Left ventricle myocardium inferior (tissue), 1 donor: Measurements from ENCODE around the gene GPR156. TPM values are rescaled to one million over a fixed set of nuclear protein-coding genes. Genes with fewer than 3 reads are reported as not detected.
A peak's percentile ranks its signal among the peaks of the same experiment; 100 is the strongest.

ENCODE experiments used
- DNase-seq: peaks from one replicate; pipeline ENCODE4 v3.0.0-alpha.2; 2020
- H3K27ac ChIP-seq: fragments of 200-600 bp; replicated peaks from 2 replicates; pipeline ENCODE4 v1.8.0; 2021
- H3K27me3 ChIP-seq: fragments of 200-600 bp; 2 replicates; pipeline ENCODE4 v1.8.0; 2021; ENCODE audit warnings: low read depth
- H3K36me3 ChIP-seq: fragments of 200-600 bp; 2 replicates; pipeline ENCODE4 v1.8.0; 2021
- H3K4me1 ChIP-seq: fragments of 200-600 bp; 2 replicates; pipeline ENCODE4 v1.8.0; 2021
- H3K4me3 ChIP-seq: fragments of 200-600 bp; 2 replicates; pipeline ENCODE4 v1.8.0; 2021; ENCODE audit warnings: mild to moderate bottlenecking, moderate library complexity
- H3K9me3 ChIP-seq: fragments of 200-600 bp; replicated peaks from 2 replicates; pipeline ENCODE4 v1.8.0; 2021
- intact Hi-C: fragments of 100-400 bp; cut with micrococcal nuclease; formaldehyde crosslinking; loops from one replicate; pipeline ENCODE4 v1.11.0; 2022
- total RNA-seq: library from RNA; stranded (reverse); fragmentation: NEBNext Ultra II Directional; extraction: Animal tissue kit (Norgen Biotek cat#: 25700); gene quantifications from one replicate; pipeline ENCODE4 v1.2.1, GENCODE V29; 2021
- TF ChIP-seq, protein P1 (sequence below): fragments of 200-600 bp; IDR thresholded peaks from 2 replicates; pipeline ENCODE4 v1.8.0; 2021; ENCODE audit warnings: antibody characterized with exemption, mild to moderate bottlenecking, borderline replicate concordance
- donor health status: DM: no; HTN: yes; CAD: no; lungs with severe emphysema.

GPR156 gene
- total RNA-seq, 1 donor from 2014 or later = not detected

GRCh38 chr3:120203621-120204020 is 81.4 kb downstream of the GPR156 start:
- Histone ChIP-seq H3K9me3 (peaks cover 8% of the 10 kb centered on the region), H3K27me3 (no peaks in the 10 kb centered on the region), H3K4me1 (peaks cover 16% of the 10 kb centered on the region), H3K36me3 (no peaks in the 10 kb centered on the region), H3K4me3 (no peak overlapping the region), H3K27ac (peak overlapping the region; percentile 39)
- intact Hi-C loops = no loop called here
- TF ChIP-seq, protein P1, sequence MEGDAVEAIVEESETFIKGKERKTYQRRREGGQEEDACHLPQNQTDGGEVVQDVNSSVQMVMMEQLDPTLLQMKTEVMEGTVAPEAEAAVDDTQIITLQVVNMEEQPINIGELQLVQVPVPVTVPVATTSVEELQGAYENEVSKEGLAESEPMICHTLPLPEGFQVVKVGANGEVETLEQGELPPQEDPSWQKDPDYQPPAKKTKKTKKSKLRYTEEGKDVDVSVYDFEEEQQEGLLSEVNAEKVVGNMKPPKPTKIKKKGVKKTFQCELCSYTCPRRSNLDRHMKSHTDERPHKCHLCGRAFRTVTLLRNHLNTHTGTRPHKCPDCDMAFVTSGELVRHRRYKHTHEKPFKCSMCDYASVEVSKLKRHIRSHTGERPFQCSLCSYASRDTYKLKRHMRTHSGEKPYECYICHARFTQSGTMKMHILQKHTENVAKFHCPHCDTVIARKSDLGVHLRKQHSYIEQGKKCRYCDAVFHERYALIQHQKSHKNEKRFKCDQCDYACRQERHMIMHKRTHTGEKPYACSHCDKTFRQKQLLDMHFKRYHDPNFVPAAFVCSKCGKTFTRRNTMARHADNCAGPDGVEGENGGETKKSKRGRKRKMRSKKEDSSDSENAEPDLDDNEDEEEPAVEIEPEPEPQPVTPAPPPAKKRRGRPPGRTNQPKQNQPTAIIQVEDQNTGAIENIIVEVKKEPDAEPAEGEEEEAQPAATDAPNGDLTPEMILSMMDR = no peak
- DNase-seq = no peak

- Histone ChIP-seq H3K4me3 (no peak overlapping the region), H3K4me1 (peaks cover 16% of the 10 kb centered on the region), H3K9me3 (peaks cover 2% of the 10 kb centered on the region), H3K27me3 (no peaks in the 10 kb centered on the region), H3K36me3 (no peaks in the 10 kb centered on the region), H3K27ac (peak overlapping the region; percentile 39)
- TF ChIP-seq, protein P1 = no peak
- no peak for DNase-seq
- intact Hi-C loops = no loop called here
These were observed 82.0 kb downstream of the GPR156 start for GRCh38 chr3:120203016-120203415.

GRCh38 chr3:120202363-120202762 is 82.7 kb downstream of the GPR156 start:
- peaks cover 16% of the 10 kb centered on the region for H3K4me1 ChIP-seq
- TF ChIP-seq, protein P1 = no peak
- no peaks in the 10 kb centered on the region for H3K27me3 ChIP-seq
- peak overlapping the region; percentile 39 for H3K27ac ChIP-seq
- H3K36me3 ChIP-seq = no peaks in the 10 kb centered on the region
- H3K9me3 ChIP-seq = no peaks in the 10 kb centered on the region
- H3K4me3 ChIP-seq = no peak overlapping the region
- intact Hi-C loops = no loop called here
- no peak for DNase-seq

DNA sequence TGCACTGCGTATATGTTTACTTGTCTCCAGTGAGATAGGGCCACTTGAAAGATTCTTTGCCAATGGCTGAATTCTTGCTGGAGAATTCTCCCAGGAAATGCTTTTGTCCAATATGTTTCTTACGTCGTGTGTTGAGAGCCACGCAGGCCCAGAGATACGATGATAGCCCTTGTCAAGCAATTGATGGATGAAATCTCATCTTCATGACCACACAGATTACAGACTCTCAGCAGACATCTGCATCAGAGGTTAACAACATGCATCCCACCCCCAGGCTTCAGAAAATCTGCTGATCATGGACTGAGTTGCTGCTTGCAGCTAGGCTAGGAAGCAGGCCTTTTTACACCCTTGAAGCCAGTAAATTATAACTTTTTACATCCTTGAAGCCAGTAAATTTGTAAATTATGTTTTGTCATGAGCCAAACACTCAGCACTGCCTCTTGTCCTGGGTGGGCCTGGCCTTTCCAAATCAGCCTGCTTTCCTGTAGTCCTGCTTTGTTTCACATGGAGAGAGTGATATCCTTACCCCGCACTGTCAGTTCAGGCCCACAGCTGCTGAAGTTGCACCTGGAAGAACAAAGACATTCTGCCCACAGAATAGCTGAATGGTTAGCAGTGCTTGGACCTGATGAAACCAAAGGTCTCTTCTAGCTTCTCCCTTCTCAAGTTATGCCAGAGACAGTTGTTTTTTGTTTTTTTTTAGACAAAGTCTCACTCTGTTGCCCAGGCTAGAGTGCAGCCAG is 84.4 kb downstream of the GPR156 start:
- H3K4me3 ChIP-seq = no peak overlapping the region
- intact Hi-C loops = no loop called here
- TF ChIP-seq, protein P1 = no peak

GRCh38 chr3:120198305-120198878 is 86.6 kb downstream of the GPR156 start:
- TF ChIP-seq, protein P1 = peak; percentile 40
- DNase-seq = no peak
- intact Hi-C loops = no loop called here

More for the DNA sequence above, 84.4 kb downstream of the GPR156 start:
- Histone ChIP-seq H3K27ac (no peak overlapping the region), H3K36me3 (no peaks in the 10 kb centered on the region), H3K27me3 (no peaks in the 10 kb centered on the region), H3K9me3 (no peaks in the 10 kb centered on the region), H3K4me1 (peaks cover 16% of the 10 kb centered on the region)
- no peak for DNase-seq

More at GRCh38 chr3:120198305-120198878, 86.6 kb downstream of the GPR156 start:
- H3K4me3 ChIP-seq = no peak overlapping the region
- no peaks in the 10 kb centered on the region for H3K27me3 ChIP-seq
- H3K27ac ChIP-seq = no peak overlapping the region
- no peaks in the 10 kb centered on the region for H3K36me3 ChIP-seq
- H3K4me1 ChIP-seq = peaks cover 12% of the 10 kb centered on the region
- H3K9me3 ChIP-seq = no peaks in the 10 kb centered on the region
